ENCODE results near the gene STARD5. TPM values are rescaled to one million over a fixed set of nuclear protein-coding genes. Genes with fewer than 3 reads are reported as not detected.
A peak's percentile ranks its signal among the peaks of the same experiment; 100 is the strongest.

The STARD5 gene
- polyA plus RNA-seq, 2 of the 4 experiments (the other 2 are of a cell fraction): 2.1 to 2.8 TPM

- H3K27ac ChIP-seq: no peak overlapping the region
- POLR2A ChIA-PET: no interaction called here
- FAIRE-seq (no peak), ATAC-seq (no peak), DNase-seq (ENCODE audit: low read depth in 1 of 2, low spot score in 1 of 2) (no peak)
- no peaks in the 10 kb centered on the region for H3K9me3 ChIP-seq
- CTCF ChIA-PET: no interaction called here
- no peak for TF ChIP-seq CEBPB (IDR thresholded peaks at IDR 0.05)
- TF ChIP-seq KDM5A (IDR thresholded peaks at IDR 0.05): no peak
- TF ChIP-seq MYC (IDR thresholded peaks at IDR 0.05; ENCODE audit: borderline replicate concordance, low read length): no peak
- no peak for TF ChIP-seq USF2 (IDR thresholded peaks at IDR 0.05)
- TF ChIP-seq EHMT2 (IDR thresholded peaks at IDR 0.05; ENCODE audit: low read depth): no peak
- no peak for TF ChIP-seq E2F6 (IDR thresholded peaks at IDR 0.05; ENCODE audit: borderline replicate concordance, low read depth)
- no peak for TF ChIP-seq HES2 (IDR thresholded peaks at IDR 0.05)
- no peak for TF ChIP-seq FOSB (CRISPR knock-in tag; IDR thresholded peaks at IDR 0.05)
- no peak overlapping the region for H3K4me3 ChIP-seq
- peaks cover 17% of the 10 kb centered on the region for H3K4me1 ChIP-seq
- 65% methylated on average over 5 of the region's 5 CpGs for WGBS (ENCODE audit: missing lambda C conversion rate)
- no peak overlapping the region for H3K4me2 ChIP-seq
Observed at GRCh38 chr15:81314378-81314777, 9.6 kb downstream of the STARD5 start.

- 86% methylated on average over 5 of the region's 5 CpGs for WGBS (ENCODE audit: missing lambda C conversion rate)
- DNase-seq (ENCODE audit: low read depth in 1 of 2, low spot score in 1 of 2) (no peak), FAIRE-seq (no peak), ATAC-seq (no peak; a peak in 1 of 6 replicates)
- Histone ChIP-seq H3K27ac (peak overlapping the region; percentile 6 to 72; a peak in 4 of 6 replicates), H3K4me3 (no peak overlapping the region), H3K4me2 (peak overlapping the region; percentile 57), H3K9me3 (no peaks in the 10 kb centered on the region), H3K4me1 (peaks cover 17% of the 10 kb centered on the region)
- POLR2A ChIA-PET: no interaction called here
- CTCF ChIA-PET: interaction anchor here (1.0 to 1.1 kb wide), 2 partner anchors 8 to 97 kb away, joined by 3 to 6 read pairs; no protein-coding TSS in a partner anchor
- TF ChIP-seq ZNF302 (CRISPR knock-in tag; IDR thresholded peaks at IDR 0.05) (no peak), EP300 (IDR thresholded peaks at IDR 0.05) (no peak), ZSCAN20 (CRISPR knock-in tag; IDR thresholded peaks at IDR 0.05) (no peak), POLR2A (IDR thresholded peaks at IDR 0.05; ENCODE audit: low read length) (no peak), MAFK (IDR thresholded peaks at IDR 0.05; ENCODE audit: partially characterized antibody) (no peak), REST (IDR thresholded peaks at IDR 0.05) (no peak), KDM5A (IDR thresholded peaks at IDR 0.05) (no peak), FOXS1 (CRISPR knock-in tag; IDR thresholded peaks at IDR 0.05) (no peak), RFX5 (IDR thresholded peaks at IDR 0.05) (no peak), HOXA7 (CRISPR knock-in tag; IDR thresholded peaks at IDR 0.05) (no peak)
Observed at GRCh38 chr15:81313686-81314085, 10.3 kb downstream of the STARD5 start.

GRCh38 chr15:81312790-81313543 lies 11.0 kb downstream of the STARD5 start:
- DNase-seq (ENCODE audit: low read depth in 1 of 2, low spot score in 1 of 2) (peak; percentile 81 to 92), ATAC-seq (peak; percentile 96 to 97), FAIRE-seq (peak; percentile 77)
- Histone ChIP-seq H3K9me3 (no peaks in the 10 kb centered on the region), H3K4me1 (peaks cover 17% of the 10 kb centered on the region), H3K4me2 (peak overlapping the region; percentile 57), H3K27ac (peak overlapping the region; percentile 16 to 72; a peak in 4 of 6 replicates), H3K4me3 (no peak overlapping the region)
- CTCF ChIA-PET: interaction anchor here (0.7 to 1.1 kb wide), 4 partner anchors 9 to 98 kb away, joined by 3 to 6 read pairs (median 4); no protein-coding TSS in a partner anchor
- POLR2A ChIA-PET: interaction anchor here (0.6 kb wide), 1 partner anchor 11 kb away, joined by 7 read pairs; the partner anchor contains the start of gene STARD5
- WGBS (ENCODE audit: missing lambda C conversion rate): 47% methylated on average over 22 of the region's 22 CpGs
- TF ChIP-seq CHD4 (IDR thresholded peaks at IDR 0.05; ENCODE audit: borderline replicate concordance): no peak
- no peak for TF ChIP-seq POLR2AphosphoS2 (conservative IDR thresholded peaks at IDR 0.05; ENCODE audit: low read length)
- TF ChIP-seq JUN (IDR thresholded peaks at IDR 0.05): peak; percentile 44 to 59; a peak in 1 of 5 replicates
- TF ChIP-seq NFE2L2 (conservative IDR thresholded peaks at IDR 0.05; ENCODE audit: low read length): no peak
- TF ChIP-seq HOXB13 (CRISPR knock-in tag; IDR thresholded peaks at IDR 0.05; ENCODE audit: low read depth): no peak
- no peak for TF ChIP-seq MYC (IDR thresholded peaks at IDR 0.05; ENCODE audit: borderline replicate concordance, low read length)
- TF ChIP-seq EHF (CRISPR knock-in tag; IDR thresholded peaks at IDR 0.05): no peak
- TF ChIP-seq HDAC2 (IDR thresholded peaks at IDR 0.05): no peak
- TF ChIP-seq BCL3 (IDR thresholded peaks at IDR 0.05): peak; percentile 69; the same call in 1 of the 3 replicates
- TF ChIP-seq MAX (IDR thresholded peaks at IDR 0.05): peak; percentile 79
- TF ChIP-seq TP53 (CRISPR knock-in tag; IDR thresholded peaks at IDR 0.05): no peak
- TF ChIP-seq POLR2A (IDR thresholded peaks at IDR 0.05; ENCODE audit: low read length): no peak
- no peak for TF ChIP-seq CHD2 (IDR thresholded peaks at IDR 0.05; ENCODE audit: low read length, partially characterized antibody)
